Mesenteric fat pad (tissue), 1 donor: ENCODE data around the gene LGALS9C. TPM values are rescaled to one million over a fixed set of nuclear protein-coding genes. Genes with fewer than 3 reads are reported as not detected.
"Not testable (repeated sequence)": the region's sequence is repeated elsewhere in the genome, so short reads cannot be mapped to it uniquely, and the experiment has no call there.

Experiments used
- DNase-seq: peaks from one replicate; pipeline ENCODE4 v3.0.0-alpha.2; 2020; ENCODE audit warnings: low spot score
- total RNA-seq: library from RNA; stranded (reverse); fragmentation: NEBNext Ultra II Directional; extraction: Animal tissue kit (Norgen Biotek cat#: 25700); gene quantifications from one replicate; pipeline ENCODE4 v1.2.1, GENCODE V29; 2021
- donor health status: DM: yes; HTN: yes; CAD: no.

LGALS9C gene
- total RNA-seq, 1 donor from 2014 or later, result not detected

- not testable (repeated sequence) for DNase-seq
These were observed 51.8 kb downstream of the LGALS9C start for GRCh38 chr17:18528435-18528834.

GRCh38 chr17:18528899-18529500 lies 52.4 kb downstream of the LGALS9C start:
- DNase-seq, result not testable (repeated sequence)

- not testable (repeated sequence) for DNase-seq
These were observed 53.8 kb downstream of the LGALS9C start for GRCh38 chr17:18530405-18530804.

GRCh38 chr17:18542234-18542633 lies 65.6 kb downstream of the LGALS9C start:
- not testable (repeated sequence) for DNase-seq

GRCh38 chr17:18542907-18543306 lies 66.3 kb downstream of the LGALS9C start:
- DNase-seq, result not testable (repeated sequence)

Other genes starting within 250 kb of the LGALS9C start
- 269 TPM for gene FLII, start 218.1 kb upstream of the LGALS9C start, total RNA-seq
- gene MIEF2, start 216.1 kb upstream of the LGALS9C start, total RNA-seq, result 4.6 TPM
- 34.1 TPM for gene TOP3A, start 161.8 kb upstream of the LGALS9C start, total RNA-seq
- 14.3 TPM for gene SMCR8, start 161.5 kb upstream of the LGALS9C start, total RNA-seq
- 87.2 TPM for gene SHMT1, start 113.2 kb upstream of the LGALS9C start, total RNA-seq
- 0.22 TPM for gene EVPLL, start 99.0 kb upstream of the LGALS9C start, total RNA-seq
- gene TBC1D28, start 167.6 kb downstream of the LGALS9C start, total RNA-seq, result not detected
- 2.1 TPM for gene FOXO3B, start 205.5 kb downstream of the LGALS9C start, total RNA-seq